Skin of body (tissue), 2 donors: ENCODE measurements around the gene TELO2. TPM values are rescaled to one million over a fixed set of nuclear protein-coding genes. Genes with fewer than 3 reads are reported as not detected.

ENCODE experiments used
- DNase-seq: peaks from one replicate; lab custom pipeline; 2025; lab: John Stamatoyannopoulos, UW
- total RNA-seq: library from RNA; depleted of rRNA; stranded (reverse); fragments of >200 nt; gene quantifications from one replicate; pipeline ENCODE4 v1.2.3, GENCODE V29; 2014

Gene TELO2
- total RNA-seq, 1 donor from 2014 or later, result 19.4 TPM

GRCh38 chr16:1497014-1497598 is 3.9 kb downstream of the TELO2 start:
- DNase-seq, result no peak

- no peak for DNase-seq
These were observed 5.9 kb downstream of the TELO2 start for GRCh38 chr16:1498899-1499676.

GRCh38 chr16:1499756-1500464 is 6.8 kb downstream of the TELO2 start:
- DNase-seq, result no peak

GRCh38 chr16:1500465-1501150 is 7.4 kb downstream of the TELO2 start:
- DNase-seq, result no peak

GRCh38 chr16:1501630-1502029 is 8.5 kb downstream of the TELO2 start:
- no peak for DNase-seq

GRCh38 chr16:1502092-1503004 is 9.2 kb downstream of the TELO2 start:
- no peak for DNase-seq

GRCh38 chr16:1503110-1503955 is 10.2 kb downstream of the TELO2 start:
- DNase-seq, result no peak

GRCh38 chr16:1505073-1505844 is 12.1 kb downstream of the TELO2 start:
- no peak for DNase-seq

GRCh38 chr16:1505912-1506311 is 12.8 kb downstream of the TELO2 start:
- no peak for DNase-seq

GRCh38 chr16:1506494-1507213 is 13.5 kb downstream of the TELO2 start:
- no peak for DNase-seq

- no peak for DNase-seq
These were observed 15.5 kb downstream of the TELO2 start for GRCh38 chr16:1508494-1509187.

- DNase-seq, result no peak
These were observed 16.4 kb downstream of the TELO2 start for GRCh38 chr16:1509307-1510221.

- DNase-seq, result no peak
These were observed 17.1 kb downstream of the TELO2 start for GRCh38 chr16:1510272-1510671.

- no peak for DNase-seq
These were observed 17.8 kb downstream of the TELO2 start for GRCh38 chr16:1510941-1511351.

GRCh38 chr16:1511662-1512569 is 18.8 kb downstream of the TELO2 start:
- no peak for DNase-seq

- no peak for DNase-seq
These were observed 19.6 kb downstream of the TELO2 start for GRCh38 chr16:1512774-1513173.
